RWPE1 (cell line): ENCODE results near the gene SRSF8.

Source experiments
- CTCF ChIA-PET: fragments of 350-600 bp; sonication (Branson Sonifier 250); formaldehyde crosslinking; extraction: SDS; loops from one replicate; lab custom pipeline; 2021; lab: Yijun Ruan, JAX
- POLR2A ChIA-PET: fragments of 400-600 bp; formaldehyde crosslinking; extraction: SDS; loops from one replicate; lab custom pipeline; 2020; ENCODE audit warnings: antibody characterized with exemption; ENCODE audit not compliant: low non-redundant PET; lab: Yijun Ruan, JAX
- DNase-seq: peaks from one replicate; pipeline ENCODE4 v3.0.0; 2012; ENCODE audit warnings: low spot score
- H3K27ac ChIP-seq: fragments of 450-650 bp; 2 replicates; pipeline ENCODE4 v1.5.1; 2017
- CTCF ChIP-seq: fragments of 450-650 bp; conservative IDR thresholded peaks from 2 replicates; pipeline ENCODE4 v1.5.1; 2017; ENCODE audit warnings: low read depth, mild to moderate bottlenecking

Gene SRSF8

GRCh38 chr11:95076981-95077380 is 10.3 kb downstream of the SRSF8 start:
- DNase-seq = no peak
- POLR2A ChIA-PET = no interaction called here
- CTCF ChIA-PET = interaction anchor here (0.6 kb wide), 1 partner anchor 28 kb away, joined by 4 read pairs; no protein-coding TSS in a partner anchor
- no peak overlapping the region for H3K27ac ChIP-seq
- no peak for TF ChIP-seq CTCF

GRCh38 chr11:95078526-95078925 is 11.8 kb downstream of the SRSF8 start:
- H3K27ac ChIP-seq = no peak overlapping the region
- DNase-seq = no peak
- TF ChIP-seq CTCF = no peak
- POLR2A ChIA-PET = no interaction called here
- CTCF ChIA-PET = no interaction called here

- DNase-seq = no peak
- no peak for TF ChIP-seq CTCF
- no peak overlapping the region for H3K27ac ChIP-seq
- ChIA-PET CTCF (interaction anchor here (0.7 kb wide), 1 partner anchor 40 kb away, joined by 3 read pairs; no protein-coding TSS in a partner anchor), POLR2A (no interaction called here)
These were observed 14.3 kb downstream of the SRSF8 start for GRCh38 chr11:95081010-95081409.

GRCh38 chr11:95081412-95081811 is 14.7 kb downstream of the SRSF8 start:
- no peak for DNase-seq
- ChIA-PET POLR2A (no interaction called here), CTCF (interaction anchor here (0.7 to 1.4 kb wide), 2 partner anchors 12 to 39 kb away, joined by 3 to 4 read pairs; no protein-coding TSS in a partner anchor)
- H3K27ac ChIP-seq = no peak overlapping the region
- no peak for TF ChIP-seq CTCF

- POLR2A ChIA-PET = interaction anchor here (0.8 kb wide), 1 partner anchor 15 kb away, joined by 3 read pairs; no protein-coding TSS in a partner anchor
- CTCF ChIA-PET = interaction anchor here (1.4 kb wide), 1 partner anchor 10 kb away, joined by 4 read pairs; no protein-coding TSS in a partner anchor
These were observed 15.9 kb downstream of the SRSF8 start for GRCh38 chr11:95082576-95083001.

GRCh38 chr11:95084509-95084908 is 17.8 kb downstream of the SRSF8 start:
- ChIA-PET CTCF (interaction anchor here (0.7 to 1.2 kb wide), 2 partner anchors 17 to 30 kb away, joined by 3 to 5 read pairs; no protein-coding TSS in a partner anchor), POLR2A (interaction anchor here (0.9 kb wide), 1 partner anchor 10 kb away, joined by 3 read pairs; no protein-coding TSS in a partner anchor)
- TF ChIP-seq CTCF = no peak
- peak; percentile 58 for DNase-seq
- no peak overlapping the region for H3K27ac ChIP-seq

More at GRCh38 chr11:95082576-95083001, 15.9 kb downstream of the SRSF8 start:
- TF ChIP-seq CTCF = no peak
- no peak for DNase-seq
- H3K27ac ChIP-seq = no peak overlapping the region
